Fibroblast of villous mesenchyme (primary cell): Measurements from ENCODE around the gene KRT26. TPM values are rescaled to one million over a fixed set of nuclear protein-coding genes. Genes with fewer than 3 reads are reported as not detected.

Source experiments
- DNase-seq: peaks from one replicate; pipeline ENCODE4 v3.0.0-alpha.2; 2010; ENCODE audit warnings: low read depth
- H3K4me3 ChIP-seq: 2 replicates; pipeline ENCODE4 v1.5.1; 2011; ENCODE audit warnings: low read depth, mild to moderate bottlenecking, low read length
- total RNA-seq: library from RNA; depleted of rRNA; stranded (reverse); fragments of >200 nt; gene quantifications from 2 replicates; pipeline ENCODE4 v1.2.3, GENCODE V29; 2012
- TF ChIP-seq, protein P1 (sequence below): IDR thresholded peaks from 2 replicates; pipeline ENCODE4 v1.5.1; 2012; ENCODE audit warnings: low read depth, mild to moderate bottlenecking, low read length; ENCODE audit not compliant: insufficient read depth

The KRT26 gene
- total RNA-seq, 1 donor, result not detected

DNA sequence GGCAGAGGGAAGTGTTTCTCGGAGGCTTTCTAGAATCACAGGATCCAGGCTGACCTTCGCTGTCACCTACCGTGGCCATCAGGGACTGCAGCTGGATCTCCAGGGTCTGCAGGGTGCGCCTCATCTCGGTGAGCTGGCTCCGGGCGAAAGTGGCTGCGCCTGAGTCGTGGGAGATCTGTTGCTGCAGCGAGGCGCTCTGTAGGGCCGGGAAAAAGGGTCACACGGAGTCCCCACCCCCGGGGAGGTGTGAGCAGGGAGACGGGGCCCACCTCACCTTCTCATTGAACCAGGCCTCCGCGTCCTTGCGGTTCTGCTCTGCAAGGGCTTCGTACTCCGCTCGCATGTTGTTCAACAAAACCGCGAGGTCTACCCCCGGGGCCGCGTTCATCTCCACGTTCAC lies 24.8 kb upstream of the KRT26 start:
- no peak overlapping the region for H3K4me3 ChIP-seq
- TF ChIP-seq, protein P1, sequence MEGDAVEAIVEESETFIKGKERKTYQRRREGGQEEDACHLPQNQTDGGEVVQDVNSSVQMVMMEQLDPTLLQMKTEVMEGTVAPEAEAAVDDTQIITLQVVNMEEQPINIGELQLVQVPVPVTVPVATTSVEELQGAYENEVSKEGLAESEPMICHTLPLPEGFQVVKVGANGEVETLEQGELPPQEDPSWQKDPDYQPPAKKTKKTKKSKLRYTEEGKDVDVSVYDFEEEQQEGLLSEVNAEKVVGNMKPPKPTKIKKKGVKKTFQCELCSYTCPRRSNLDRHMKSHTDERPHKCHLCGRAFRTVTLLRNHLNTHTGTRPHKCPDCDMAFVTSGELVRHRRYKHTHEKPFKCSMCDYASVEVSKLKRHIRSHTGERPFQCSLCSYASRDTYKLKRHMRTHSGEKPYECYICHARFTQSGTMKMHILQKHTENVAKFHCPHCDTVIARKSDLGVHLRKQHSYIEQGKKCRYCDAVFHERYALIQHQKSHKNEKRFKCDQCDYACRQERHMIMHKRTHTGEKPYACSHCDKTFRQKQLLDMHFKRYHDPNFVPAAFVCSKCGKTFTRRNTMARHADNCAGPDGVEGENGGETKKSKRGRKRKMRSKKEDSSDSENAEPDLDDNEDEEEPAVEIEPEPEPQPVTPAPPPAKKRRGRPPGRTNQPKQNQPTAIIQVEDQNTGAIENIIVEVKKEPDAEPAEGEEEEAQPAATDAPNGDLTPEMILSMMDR, result no peak
- DNase-seq, result no peak

DNA sequence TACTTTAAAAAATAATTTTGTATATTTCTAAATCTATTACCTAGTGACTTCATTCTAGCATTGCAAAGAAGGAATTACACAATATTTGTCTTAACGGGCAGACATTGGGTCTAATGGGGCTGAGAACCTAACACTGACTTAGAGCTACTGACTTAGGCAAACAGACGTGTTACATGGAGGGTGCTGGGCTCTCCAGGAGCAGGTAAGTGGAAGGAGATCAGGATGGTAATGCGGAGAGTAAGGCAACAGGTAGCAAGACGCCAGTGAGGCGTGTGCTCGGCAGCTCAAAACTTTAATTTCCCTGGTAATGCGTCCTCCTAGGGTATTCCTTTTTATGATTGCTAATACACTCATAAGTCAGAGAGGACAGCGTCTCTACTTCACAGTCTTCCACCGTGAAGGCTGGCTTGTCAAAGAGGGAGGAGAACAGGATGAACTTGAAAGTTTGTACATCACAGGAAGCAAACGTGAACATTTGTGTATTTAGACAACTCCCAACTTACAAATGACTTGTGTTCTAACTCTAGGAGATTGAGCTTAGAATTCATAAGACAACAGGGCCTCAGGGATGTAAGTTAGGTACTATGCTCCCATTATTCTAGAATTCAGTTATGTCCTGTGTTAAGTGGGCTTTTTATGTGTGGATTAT lies 23.1 kb upstream of the KRT26 start:
- TF ChIP-seq, protein P1, result no peak
- no peak overlapping the region for H3K4me3 ChIP-seq
- DNase-seq, result no peak

DNA sequence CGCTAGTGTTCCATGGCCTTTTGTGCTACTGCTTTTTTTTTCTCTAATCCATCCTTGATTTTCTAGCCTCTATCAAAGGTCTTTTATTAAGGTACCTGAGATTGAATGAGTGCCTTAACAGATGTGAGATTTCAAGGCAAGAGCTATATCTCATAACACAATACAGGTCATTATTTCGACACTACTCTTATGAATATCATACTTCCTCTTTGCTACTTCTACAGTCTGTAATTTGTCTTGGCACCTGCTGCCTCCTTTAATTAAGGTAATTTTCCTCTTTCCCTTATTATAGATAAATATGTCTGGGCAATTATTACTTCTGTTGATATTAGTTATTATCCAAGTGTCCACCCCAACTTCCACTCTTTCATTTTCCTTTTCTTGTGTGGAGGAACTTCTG lies 22.5 kb upstream of the KRT26 start:
- TF ChIP-seq, protein P1, result no peak
- DNase-seq, result no peak
- H3K4me3 ChIP-seq, result no peak overlapping the region

DNA sequence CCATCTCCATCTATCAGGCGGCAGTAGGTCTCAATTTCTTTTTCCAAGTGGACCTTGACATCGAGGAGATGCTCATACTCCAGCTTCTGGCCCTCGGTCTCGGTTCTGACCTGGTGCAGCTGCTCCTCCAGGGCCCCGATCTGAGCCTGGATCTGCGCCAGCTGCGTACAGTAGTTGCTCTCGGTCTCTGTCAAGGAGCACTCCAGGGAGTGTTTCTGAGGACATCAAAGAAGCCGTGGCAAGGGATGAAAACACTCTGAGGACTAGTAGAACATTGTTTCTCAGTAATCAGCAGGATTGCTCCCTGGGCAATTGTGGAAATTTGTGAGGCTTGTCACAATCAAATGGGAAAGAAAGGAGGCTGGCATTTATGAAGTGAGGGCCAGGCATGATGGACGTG lies 21.8 kb upstream of the KRT26 start:
- TF ChIP-seq, protein P1, result no peak
- DNase-seq, result no peak
- no peak overlapping the region for H3K4me3 ChIP-seq

DNA sequence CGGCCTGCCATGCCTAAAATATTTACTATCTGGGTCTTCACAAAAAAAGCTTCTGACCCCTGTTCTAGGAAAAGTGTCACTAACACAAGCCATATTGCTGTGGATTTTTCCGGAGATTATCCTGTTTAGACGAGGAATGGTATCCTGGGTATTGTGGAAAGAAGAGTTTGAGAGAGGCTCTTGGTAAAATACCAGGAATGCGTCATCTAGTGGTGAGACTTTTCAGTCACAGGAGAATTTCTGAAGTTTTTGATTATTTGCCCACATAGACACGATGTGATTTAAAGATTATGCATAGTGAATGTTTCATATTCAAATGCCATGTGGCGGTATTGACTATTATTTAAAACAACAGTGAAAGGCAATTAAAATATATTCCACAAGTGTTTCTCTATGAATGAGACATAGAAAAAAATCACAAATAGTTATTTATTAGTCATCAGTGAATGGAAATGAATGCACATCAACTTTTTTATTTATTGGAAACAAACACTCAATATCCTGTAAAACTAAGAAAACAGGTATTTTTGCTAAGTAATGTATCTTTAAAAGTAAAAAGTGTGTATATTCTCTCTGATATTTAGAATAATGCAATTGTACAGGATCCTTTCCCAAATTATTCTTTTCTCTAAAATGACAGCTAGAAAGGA lies 19.9 kb upstream of the KRT26 start:
- H3K4me3 ChIP-seq, result no peak overlapping the region
- peak; percentile 53 for DNase-seq

DNA sequence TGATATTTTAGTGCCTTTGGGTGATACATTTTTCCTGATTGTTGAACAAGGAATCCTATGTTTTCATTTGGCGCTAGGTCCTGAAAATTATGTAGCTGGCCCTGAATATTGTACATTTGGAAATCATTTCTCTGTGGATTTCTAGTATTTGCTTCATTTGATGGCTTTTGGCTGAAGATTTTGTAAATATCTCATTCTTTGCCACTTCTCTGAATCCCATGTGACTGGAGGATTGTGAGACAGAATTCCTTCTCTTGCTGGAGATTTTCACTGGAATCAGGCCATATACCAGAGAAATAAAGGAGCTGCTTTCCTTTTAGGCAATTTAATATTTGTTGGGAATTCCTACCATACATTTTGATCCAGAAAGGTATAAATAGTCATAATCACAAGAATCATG lies 19.1 kb upstream of the KRT26 start:
- TF ChIP-seq, protein P1, result no peak
- H3K4me3 ChIP-seq, result no peak overlapping the region
- peak; percentile 1 for DNase-seq

More for the DNA sequence above, 19.9 kb upstream of the KRT26 start:
- TF ChIP-seq, protein P1, result peak; percentile 68
